GM12872 (cell line): Measurements from ENCODE around the gene CAB39.

ENCODE experiments used
- TF ChIP-seq, protein P1 (sequence below): IDR thresholded peaks from 3 replicates; pipeline ENCODE4 v1.5.1; 2011; ENCODE audit warnings: low read depth, mild to moderate bottlenecking, low read length, moderate library complexity; ENCODE audit not compliant: insufficient read depth

CAB39 gene

DNA sequence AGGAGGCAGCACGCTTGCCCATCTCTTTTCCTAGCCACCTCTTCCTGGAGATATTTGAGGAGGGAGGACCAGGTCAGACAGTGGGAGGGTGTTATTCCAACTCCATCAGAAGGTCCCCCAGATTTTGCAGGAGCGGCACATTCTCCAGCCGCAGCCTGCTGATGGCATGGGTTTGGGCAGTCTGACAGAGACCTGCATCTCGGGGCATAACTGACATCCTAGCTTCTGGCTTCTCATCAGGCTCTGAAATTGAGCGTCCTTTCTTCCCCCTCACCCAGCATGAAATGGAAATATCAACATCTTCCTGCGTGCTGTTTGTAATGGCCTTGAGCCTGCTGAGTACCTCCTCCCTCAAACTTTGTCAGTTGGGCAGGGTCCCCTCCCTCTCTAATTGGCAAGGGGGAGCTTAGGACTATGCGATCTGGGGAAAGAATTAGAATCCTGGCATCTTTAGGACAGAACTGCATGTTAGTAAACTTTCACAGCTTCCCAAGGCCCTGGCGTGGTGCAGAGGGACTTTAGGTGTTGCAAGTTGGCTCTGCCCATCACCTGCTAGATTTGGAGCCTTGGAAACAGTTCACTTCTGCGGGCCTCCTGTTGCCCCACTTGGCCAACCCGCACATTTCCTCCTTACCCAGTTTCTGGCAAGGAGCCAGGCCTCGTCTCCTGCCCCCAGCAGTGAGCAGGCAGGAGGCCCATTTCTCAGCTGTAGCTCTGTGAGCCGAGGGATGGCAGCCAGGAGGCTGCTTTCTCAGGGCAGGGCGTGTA is 154.3 kb downstream of the CAB39 start:
- TF ChIP-seq, protein P1, sequence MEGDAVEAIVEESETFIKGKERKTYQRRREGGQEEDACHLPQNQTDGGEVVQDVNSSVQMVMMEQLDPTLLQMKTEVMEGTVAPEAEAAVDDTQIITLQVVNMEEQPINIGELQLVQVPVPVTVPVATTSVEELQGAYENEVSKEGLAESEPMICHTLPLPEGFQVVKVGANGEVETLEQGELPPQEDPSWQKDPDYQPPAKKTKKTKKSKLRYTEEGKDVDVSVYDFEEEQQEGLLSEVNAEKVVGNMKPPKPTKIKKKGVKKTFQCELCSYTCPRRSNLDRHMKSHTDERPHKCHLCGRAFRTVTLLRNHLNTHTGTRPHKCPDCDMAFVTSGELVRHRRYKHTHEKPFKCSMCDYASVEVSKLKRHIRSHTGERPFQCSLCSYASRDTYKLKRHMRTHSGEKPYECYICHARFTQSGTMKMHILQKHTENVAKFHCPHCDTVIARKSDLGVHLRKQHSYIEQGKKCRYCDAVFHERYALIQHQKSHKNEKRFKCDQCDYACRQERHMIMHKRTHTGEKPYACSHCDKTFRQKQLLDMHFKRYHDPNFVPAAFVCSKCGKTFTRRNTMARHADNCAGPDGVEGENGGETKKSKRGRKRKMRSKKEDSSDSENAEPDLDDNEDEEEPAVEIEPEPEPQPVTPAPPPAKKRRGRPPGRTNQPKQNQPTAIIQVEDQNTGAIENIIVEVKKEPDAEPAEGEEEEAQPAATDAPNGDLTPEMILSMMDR, result no peak

- TF ChIP-seq, protein P1, result no peak
Observed at GRCh38 chr2:230868161-230868946, 155.7 kb downstream of the CAB39 start.

- TF ChIP-seq, protein P1, result no peak
Observed at GRCh38 chr2:230868947-230869913, 156.6 kb downstream of the CAB39 start.

DNA sequence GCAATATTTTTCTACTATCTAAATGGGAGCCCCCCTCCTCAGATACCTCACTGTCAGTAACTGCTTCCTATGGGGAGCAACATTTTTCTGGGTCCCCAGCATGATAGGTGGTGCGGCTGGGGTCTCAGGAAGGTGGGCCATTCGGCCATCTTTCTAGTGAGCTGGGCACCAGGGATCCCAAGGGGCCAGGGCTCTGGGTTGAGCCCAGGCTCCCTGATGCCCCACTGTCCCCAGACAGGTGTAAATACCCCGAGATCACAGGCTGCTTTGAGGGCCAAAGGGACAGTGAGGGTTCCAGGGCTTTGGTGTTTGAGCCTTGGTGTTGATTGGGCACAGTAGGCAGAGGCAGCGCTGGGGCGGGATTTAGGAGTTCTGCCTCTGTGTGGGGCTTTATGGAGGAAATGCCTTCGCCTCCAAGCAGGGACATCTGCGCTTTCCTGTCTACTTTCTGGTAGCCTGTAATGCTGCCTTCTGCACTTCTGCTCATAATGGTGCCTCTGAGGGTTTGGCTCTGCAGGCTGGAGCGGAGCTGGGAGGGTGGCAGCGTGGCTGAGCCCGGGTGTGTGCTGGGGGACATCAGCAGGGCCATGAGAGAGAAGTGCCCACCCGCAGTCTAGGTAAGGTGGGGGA is 157.4 kb downstream of the CAB39 start:
- TF ChIP-seq, protein P1, result no peak
